Measurements from ENCODE around the gene TP53BP1.

Gene TP53BP1

GRCh38 chr15:43526261-43526930, 33.4 kb upstream of the TP53BP1 start:
- ATAC-seq (replicated peaks) (no peak), DNase-seq (no peak)
- Mint-ChIP-seq H3K9me3 (no peaks in the 10 kb centered on the region), H3K27ac (no peak overlapping the region), H3K27me3 (no peaks in the 10 kb centered on the region), H3K4me1 (peaks cover 0 to 4% of the 10 kb centered on the region in 2 donors), H3K36me3 (no peaks in the 10 kb centered on the region), H3K4me3 (no peak overlapping the region)

GRCh38 chr15:43525131-43525530, 32.2 kb upstream of the TP53BP1 start:
- no peak for DNase-seq
- peaks cover 0 to 4% of the 10 kb centered on the region in 2 donors for H3K4me1 Mint-ChIP-seq
- H3K4me3 Mint-ChIP-seq = no peak overlapping the region
- no peak for ATAC-seq (replicated peaks)
- H3K9me3 Mint-ChIP-seq = no peaks in the 10 kb centered on the region
- H3K36me3 Mint-ChIP-seq = no peaks in the 10 kb centered on the region
- H3K27me3 Mint-ChIP-seq = peaks cover 0 to under 1% of the 10 kb centered on the region in 2 donors
- H3K27ac Mint-ChIP-seq = no peak overlapping the region

- no peaks in the 10 kb centered on the region for H3K36me3 Mint-ChIP-seq
- no peak overlapping the region for H3K4me3 Mint-ChIP-seq
- H3K27me3 Mint-ChIP-seq = peaks cover 0 to 8% of the 10 kb centered on the region in 2 donors
- ATAC-seq (replicated peaks) = peak in 1 of 2 donors; percentile 27
- no peaks in the 10 kb centered on the region for H3K9me3 Mint-ChIP-seq
- H3K27ac Mint-ChIP-seq = no peak overlapping the region
- no peak for DNase-seq
- peaks cover 1 to 4% of the 10 kb centered on the region in 2 donors for H3K4me1 Mint-ChIP-seq
Measured at GRCh38 chr15:43524254-43524845, 31.4 kb upstream of the TP53BP1 start.

GRCh38 chr15:43523646-43524045, 30.7 kb upstream of the TP53BP1 start:
- H3K27me3 Mint-ChIP-seq = peaks cover 1 to 15% of the 10 kb centered on the region in 2 donors
- DNase-seq (no peak), ATAC-seq (replicated peaks) (no peak)
- H3K4me3 Mint-ChIP-seq = no peak overlapping the region
- peaks cover 8 to 9% of the 10 kb centered on the region in 2 donors for H3K4me1 Mint-ChIP-seq
- no peaks in the 10 kb centered on the region for H3K9me3 Mint-ChIP-seq
- no peaks in the 10 kb centered on the region for H3K36me3 Mint-ChIP-seq
- no peak overlapping the region for H3K27ac Mint-ChIP-seq

GRCh38 chr15:43522247-43522646, 29.3 kb upstream of the TP53BP1 start:
- Mint-ChIP-seq H3K36me3 (no peaks in the 10 kb centered on the region), H3K4me1 (peaks cover 20 to 22% of the 10 kb centered on the region in 2 donors), H3K27ac (no peak overlapping the region), H3K4me3 (no peak overlapping the region), H3K27me3 (peaks cover 13 to 28% of the 10 kb centered on the region in 2 donors), H3K9me3 (no peaks in the 10 kb centered on the region)
- DNase-seq (no peak), ATAC-seq (replicated peaks) (no peak)

GRCh38 chr15:43521419-43521818, 28.5 kb upstream of the TP53BP1 start:
- H3K4me1 Mint-ChIP-seq = peaks cover 26 to 31% of the 10 kb centered on the region in 2 donors
- no peak overlapping the region for H3K4me3 Mint-ChIP-seq
- peaks cover 19 to 37% of the 10 kb centered on the region in 2 donors for H3K27me3 Mint-ChIP-seq
- no peak for ATAC-seq (replicated peaks)
- H3K27ac Mint-ChIP-seq = no peak overlapping the region
- no peaks in the 10 kb centered on the region for H3K36me3 Mint-ChIP-seq
- DNase-seq = no peak
- H3K9me3 Mint-ChIP-seq = no peaks in the 10 kb centered on the region

GRCh38 chr15:43520138-43520537, 27.2 kb upstream of the TP53BP1 start:
- DNase-seq (no peak), ATAC-seq (replicated peaks) (no peak)
- no peak overlapping the region for H3K27ac Mint-ChIP-seq
- H3K27me3 Mint-ChIP-seq = peaks cover 27 to 45% of the 10 kb centered on the region in 2 donors
- H3K4me1 Mint-ChIP-seq = peaks cover 26 to 37% of the 10 kb centered on the region in 2 donors
- H3K9me3 Mint-ChIP-seq = no peaks in the 10 kb centered on the region
- no peaks in the 10 kb centered on the region for H3K36me3 Mint-ChIP-seq
- H3K4me3 Mint-ChIP-seq = no peak overlapping the region

GRCh38 chr15:43519196-43519595, 26.2 kb upstream of the TP53BP1 start:
- H3K36me3 Mint-ChIP-seq = no peaks in the 10 kb centered on the region
- peaks cover 27 to 42% of the 10 kb centered on the region in 2 donors for H3K4me1 Mint-ChIP-seq
- no peak overlapping the region for H3K27ac Mint-ChIP-seq
- peak in 1 of 2 donors; percentile 54 for ATAC-seq (replicated peaks)
- DNase-seq = no peak
- H3K9me3 Mint-ChIP-seq = no peaks in the 10 kb centered on the region
- H3K27me3 Mint-ChIP-seq = peaks cover 31 to 45% of the 10 kb centered on the region in 2 donors
- H3K4me3 Mint-ChIP-seq = no peak overlapping the region

GRCh38 chr15:43518197-43518761, 25.3 kb upstream of the TP53BP1 start:
- peak overlapping the region; percentile 80 to 89 for H3K4me3 Mint-ChIP-seq
- peaks cover 29 to 48% of the 10 kb centered on the region in 2 donors for H3K4me1 Mint-ChIP-seq
- H3K27ac Mint-ChIP-seq = peak overlapping the region; percentile 67
- no peaks in the 10 kb centered on the region for H3K36me3 Mint-ChIP-seq
- H3K27me3 Mint-ChIP-seq = peaks cover 31 to 45% of the 10 kb centered on the region in 2 donors
- H3K9me3 Mint-ChIP-seq = no peaks in the 10 kb centered on the region
- ATAC-seq (replicated peaks) (peak; percentile 45 to 51), DNase-seq (no peak)

GRCh38 chr15:43517354-43518196, 24.6 kb upstream of the TP53BP1 start, which contains the start of gene MAP1A:
TSS of gene MAP1A (plus strand) at chr15:43517608. CDS start at chr15:43521474, 3,866 bp downstream.
- ATAC-seq (replicated peaks) = peak; percentile 21 to 33
- DNase-seq = no peak

GRCh38 chr15:43516801-43517353, 23.9 kb upstream of the TP53BP1 start:
- H3K27me3 Mint-ChIP-seq = peaks cover 35 to 50% of the 10 kb centered on the region in 2 donors
- DNase-seq (no peak), ATAC-seq (replicated peaks) (no peak)
- peak overlapping the region in 1 of 2 donors; percentile 58 for H3K4me3 Mint-ChIP-seq
- H3K36me3 Mint-ChIP-seq = no peaks in the 10 kb centered on the region
- H3K9me3 Mint-ChIP-seq = no peaks in the 10 kb centered on the region
- no peak overlapping the region for H3K27ac Mint-ChIP-seq
- H3K4me1 Mint-ChIP-seq = peaks cover 29 to 48% of the 10 kb centered on the region in 2 donors

More at GRCh38 chr15:43517354-43518196, 24.6 kb upstream of the TP53BP1 start, which contains the start of gene MAP1A:
- H3K4me1 Mint-ChIP-seq = peaks cover 29 to 48% of the 10 kb centered on the region in 2 donors
- no peaks in the 10 kb centered on the region for H3K36me3 Mint-ChIP-seq
- H3K4me3 Mint-ChIP-seq = peak within 1 kb of the TSS; percentile 80 to 89
- H3K27ac Mint-ChIP-seq = peak within 1 kb of the TSS; percentile 75
- H3K9me3 Mint-ChIP-seq = no peaks in the 10 kb centered on the region
- peaks cover 31 to 45% of the 10 kb centered on the region in 2 donors for H3K27me3 Mint-ChIP-seq

- DNase-seq (no peak), ATAC-seq (replicated peaks) (no peak)
- no peaks in the 10 kb centered on the region for H3K36me3 Mint-ChIP-seq
- no peaks in the 10 kb centered on the region for H3K9me3 Mint-ChIP-seq
- peaks cover 35 to 57% of the 10 kb centered on the region in 2 donors for H3K27me3 Mint-ChIP-seq
- H3K27ac Mint-ChIP-seq = no peak overlapping the region
- H3K4me3 Mint-ChIP-seq = no peak overlapping the region
- H3K4me1 Mint-ChIP-seq = peaks cover 33 to 53% of the 10 kb centered on the region in 2 donors
Measured at GRCh38 chr15:43516185-43516584, 23.2 kb upstream of the TP53BP1 start.

GRCh38 chr15:43515741-43516140, 22.8 kb upstream of the TP53BP1 start:
- Mint-ChIP-seq H3K4me3 (no peak overlapping the region), H3K27me3 (peaks cover 35 to 58% of the 10 kb centered on the region in 2 donors), H3K4me1 (peaks cover 34 to 58% of the 10 kb centered on the region in 2 donors), H3K9me3 (no peaks in the 10 kb centered on the region), H3K27ac (no peak overlapping the region), H3K36me3 (no peaks in the 10 kb centered on the region)
- DNase-seq (no peak), ATAC-seq (replicated peaks) (no peak)

All from stimulated activated naive B cell treated with anti-CD40 and anti-IgM and Interleukin-4, amounts not matched to agents 10 μg/mL and 1 μg/mL and 100 μg/mL, for 72 hours (primary cell).